ENCODE results near the gene FIBP.

Gene FIBP

GRCh38 chr11:65887723-65888162, 528 bp downstream of the FIBP start:
- DNase-seq: no peak

GRCh38 chr11:65886826-65887722, 1.2 kb downstream of the FIBP start:
- no peak for DNase-seq

DNA sequence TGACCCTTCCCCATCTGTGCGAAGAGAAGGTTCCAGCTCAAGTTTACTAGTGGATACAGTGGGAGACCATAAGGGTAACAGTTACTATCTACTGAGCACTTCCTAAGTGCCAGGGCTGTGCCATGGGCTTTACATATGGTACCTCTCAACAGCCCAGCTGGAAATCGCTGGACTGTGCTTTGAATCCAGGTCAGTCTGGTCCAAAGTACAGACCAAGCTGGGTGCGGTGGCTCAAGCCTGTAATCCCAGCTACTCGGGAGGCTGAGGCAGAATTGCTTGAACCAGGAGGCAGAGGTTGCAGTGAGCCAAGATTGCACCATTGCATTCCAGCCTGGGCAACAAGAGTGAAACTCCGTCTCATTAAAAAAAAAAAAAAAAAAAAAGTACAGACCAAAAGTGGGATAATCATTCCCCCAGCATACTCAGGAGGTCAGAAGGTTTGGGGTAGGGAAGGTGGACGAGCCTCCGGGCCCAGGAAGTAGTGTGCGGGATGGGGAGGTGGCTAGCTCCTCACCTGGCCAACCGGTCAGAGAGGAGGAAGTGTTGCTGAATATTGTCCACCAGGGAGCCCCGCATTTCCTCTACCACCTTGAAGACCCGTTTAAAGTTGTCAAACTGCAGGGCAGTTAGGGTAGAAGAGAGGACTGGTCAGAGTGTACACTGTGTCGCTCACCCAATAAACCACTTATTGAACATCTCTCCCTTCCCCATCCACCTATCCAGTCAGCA, 2.3 kb downstream of the FIBP start:
- no peak for DNase-seq

GRCh38 chr11:65885231-65885630, 3.0 kb downstream of the FIBP start:
- DNase-seq: peak; percentile 27

DNA sequence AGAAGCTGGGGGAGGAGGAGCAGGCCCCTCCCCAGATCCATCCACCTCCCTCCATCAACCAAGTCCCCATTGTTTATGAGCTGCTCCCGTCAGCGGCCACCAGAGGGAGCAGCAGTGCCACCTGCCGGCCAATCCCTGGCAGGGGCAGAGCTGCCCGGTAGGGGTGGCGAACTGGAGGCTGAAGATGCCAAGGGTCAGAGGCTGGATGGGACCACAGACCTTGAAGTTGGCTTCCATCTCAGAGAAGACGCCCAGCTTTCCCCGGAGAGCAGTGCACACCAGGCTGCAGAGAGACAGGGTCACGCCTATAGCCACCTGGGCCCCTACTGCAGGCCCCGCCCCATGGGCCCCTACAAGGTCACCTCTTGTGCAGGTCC, 3.6 kb downstream of the FIBP start:
- DNase-seq: peak; percentile 72

- DNase-seq: no peak
These were observed 4.2 kb downstream of the FIBP start for GRCh38 chr11:65883786-65884715.

DNA sequence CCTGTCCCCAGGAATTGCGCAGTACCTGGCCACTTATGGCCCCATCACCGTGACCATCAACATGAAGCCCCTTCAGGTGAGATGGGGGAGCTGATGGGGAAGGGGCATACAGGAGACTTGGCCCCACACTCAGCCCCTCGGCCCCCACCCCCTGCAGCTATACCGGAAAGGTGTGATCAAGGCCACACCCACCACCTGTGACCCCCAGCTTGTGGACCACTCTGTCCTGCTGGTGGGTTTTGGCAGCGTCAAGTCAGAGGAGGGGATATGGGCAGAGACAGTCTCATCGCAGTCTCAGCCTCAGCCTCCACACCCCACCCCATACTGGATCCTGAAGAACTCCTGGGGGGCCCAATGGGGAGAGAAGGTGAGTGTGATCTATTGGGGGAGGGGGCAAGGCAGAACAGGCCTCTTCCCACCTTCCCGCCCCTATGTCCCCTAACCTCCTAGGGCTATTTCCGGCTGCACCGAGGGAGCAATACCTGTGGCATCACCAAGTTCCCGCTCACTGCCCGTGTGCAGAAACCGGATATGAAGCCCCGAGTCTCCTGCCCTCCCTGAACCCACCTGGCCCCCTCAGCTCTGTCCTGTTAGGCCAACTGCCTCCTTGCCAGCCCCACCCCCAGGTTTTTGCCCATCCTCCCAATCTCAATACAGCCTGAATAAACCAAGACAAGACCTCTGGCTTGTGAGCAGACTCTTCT, 5.1 kb downstream of the FIBP start:
- peak; percentile 27 for DNase-seq

DNA sequence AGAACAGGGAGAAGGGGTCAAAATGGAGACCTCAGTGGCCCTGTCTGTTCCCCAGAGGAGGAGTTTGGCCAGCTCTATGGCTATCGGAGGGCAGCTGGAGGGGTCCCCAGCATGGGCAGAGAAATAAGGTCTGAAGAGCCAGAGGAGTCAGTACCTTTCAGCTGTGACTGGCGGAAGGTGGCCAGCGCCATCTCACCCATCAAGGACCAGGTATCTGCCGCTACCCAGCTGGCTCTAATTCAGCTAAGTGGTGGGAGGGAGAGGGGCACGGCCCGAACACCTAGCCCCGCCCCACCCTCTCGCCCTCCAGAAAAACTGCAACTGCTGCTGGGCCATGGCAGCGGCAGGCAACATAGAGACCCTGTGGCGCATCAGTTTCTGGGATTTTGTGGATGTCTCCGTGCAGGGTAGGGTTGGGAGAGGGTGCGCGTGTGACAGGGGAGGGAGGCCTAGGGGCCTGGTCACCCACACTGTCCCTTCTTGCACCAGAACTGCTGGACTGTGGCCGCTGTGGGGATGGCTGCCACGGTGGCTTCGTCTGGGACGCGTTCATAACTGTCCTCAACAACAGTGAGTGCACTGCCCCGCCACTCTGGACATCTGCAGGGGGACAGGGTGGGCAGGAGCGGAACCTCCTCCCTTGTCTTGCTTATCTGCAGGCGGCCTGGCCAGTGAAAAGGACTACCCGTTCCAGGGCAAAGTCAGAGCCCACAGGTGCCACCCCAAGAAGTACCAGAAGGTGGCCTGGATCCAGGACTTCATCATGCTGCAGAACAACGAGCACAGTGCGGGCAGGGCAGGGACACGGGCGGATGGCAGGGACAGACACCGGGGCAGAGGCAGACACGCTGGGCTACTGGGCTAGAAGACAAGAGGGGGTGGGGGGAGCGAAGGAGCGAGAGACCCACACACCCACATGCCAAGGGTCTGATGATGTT, 5.9 kb downstream of the FIBP start:
- DNase-seq: peak; percentile 24

DNA sequence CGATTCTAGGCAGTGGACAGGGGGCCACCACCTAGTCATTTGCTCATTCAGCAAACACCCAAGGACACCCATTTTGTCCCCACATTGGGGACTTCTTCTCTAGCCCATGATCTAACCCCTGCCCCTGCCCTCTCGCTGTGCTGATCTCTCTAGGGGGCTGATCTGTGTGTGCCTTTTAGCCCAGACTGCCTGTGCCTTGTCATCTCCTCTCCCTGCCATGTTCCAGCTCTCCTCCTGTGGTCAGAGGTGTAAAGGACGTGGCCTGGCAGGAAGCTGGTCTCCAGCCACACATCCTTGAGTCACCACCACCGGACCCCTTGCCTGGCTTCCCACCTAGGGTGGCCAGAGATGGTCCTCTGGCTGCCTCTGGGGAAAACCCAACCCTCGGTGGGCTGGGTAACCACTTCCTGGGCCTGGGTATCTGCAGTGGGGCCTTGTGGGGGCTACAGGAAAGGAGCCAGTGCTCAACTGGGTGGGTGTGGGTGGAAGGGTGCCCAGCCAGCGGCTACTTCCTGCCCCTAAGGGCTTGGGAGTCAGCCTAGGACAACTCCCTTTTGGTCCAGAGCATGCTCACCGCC, 7.3 kb downstream of the FIBP start:
- no peak for DNase-seq

- no peak for DNase-seq
These were observed 8.2 kb downstream of the FIBP start for GRCh38 chr11:65880027-65880426.

DNA sequence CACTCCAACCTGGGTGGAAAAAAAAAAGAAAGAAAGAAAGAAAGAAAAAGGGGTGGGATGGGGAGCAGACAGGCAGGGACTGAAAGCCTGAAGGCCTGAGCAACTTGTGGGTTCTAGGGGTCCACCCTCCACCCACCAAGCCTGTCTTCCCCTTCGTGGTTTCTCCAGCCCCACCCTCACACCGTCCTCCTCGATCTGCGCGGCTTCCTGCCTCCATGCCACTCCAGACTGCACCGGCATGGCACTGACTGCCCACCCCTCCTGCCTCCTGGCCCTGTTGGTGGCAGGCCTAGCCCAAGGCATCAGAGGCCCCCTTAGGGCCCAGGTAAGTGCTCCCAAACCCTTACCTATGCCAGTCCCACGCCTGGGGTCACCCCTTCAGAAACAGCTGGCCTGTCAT, 8.7 kb downstream of the FIBP start, which contains the start of gene CTSW:
Gene CTSW (plus strand): TSS at position 221 of the 400 bp plus-strand sequence. CDS start 18 bp downstream, at position 239.
- DNase-seq: no peak

- peak; percentile 97 for DNase-seq
These were observed 14.7 kb downstream of the FIBP start for GRCh38 chr11:65873318-65874156.

- DNase-seq: peak; percentile 86
These were observed 15.5 kb downstream of the FIBP start, which contains the start of gene EFEMP2 for GRCh38 chr11:65872586-65873317. TSS of gene EFEMP2 (minus strand) at chr11:65872800. CDS start at chr11:65872354, 446 bp downstream.

GRCh38 chr11:65871811-65872548, 16.3 kb downstream of the FIBP start:
- DNase-seq: no peak

DNA sequence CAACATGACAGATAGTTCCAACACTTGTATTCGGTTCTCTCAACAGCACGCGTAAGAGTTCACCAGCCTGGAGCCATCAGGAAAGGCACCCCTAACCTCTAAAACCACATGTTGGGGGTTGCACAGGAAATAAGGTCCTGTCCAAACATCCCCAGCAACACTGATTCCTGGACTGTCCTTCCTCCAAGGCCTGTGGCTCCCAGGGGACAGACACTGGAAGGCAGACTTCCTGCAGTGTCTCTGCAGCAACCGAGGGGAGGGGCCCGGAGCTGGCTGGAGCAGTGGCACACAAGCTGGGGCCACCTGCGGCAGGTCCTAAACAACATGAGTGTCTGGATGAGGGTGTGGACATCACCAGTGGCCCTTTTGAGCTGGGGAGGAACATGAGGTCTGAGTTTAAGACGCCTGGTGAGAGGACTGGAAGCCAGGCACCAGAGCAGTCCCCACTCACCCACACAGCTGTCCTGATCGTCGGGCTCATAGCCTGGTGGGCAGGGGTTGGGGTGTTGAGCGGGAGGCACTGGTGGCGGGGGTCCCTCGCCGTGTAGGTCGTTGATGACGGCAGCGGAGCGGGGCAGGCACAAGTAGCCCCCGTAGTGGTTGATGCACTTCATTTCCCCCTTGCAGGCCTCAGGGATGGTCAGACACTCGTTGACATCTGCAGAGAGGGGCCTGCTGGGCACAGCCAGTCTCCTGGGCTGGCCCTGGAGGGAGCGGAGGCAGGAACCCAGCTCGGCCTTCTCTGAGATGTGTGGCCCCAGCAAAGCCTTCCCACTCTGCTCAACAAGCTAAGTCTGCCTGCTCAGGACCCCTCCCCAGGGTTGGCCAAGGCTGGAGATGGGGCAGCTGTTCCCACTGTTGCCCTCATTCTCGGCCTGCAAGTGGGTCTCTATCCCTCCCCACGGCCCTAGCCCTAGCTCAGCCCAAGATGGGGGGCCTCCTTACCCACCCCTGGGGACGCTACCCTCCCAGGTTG, 17.3 kb downstream of the FIBP start:
- no peak for DNase-seq

GRCh38 chr11:65870307-65870658, 18.0 kb downstream of the FIBP start:
- DNase-seq: no peak

Measured in left hindlimb (tissue), 1 donor.